ENCODE data around the gene B3GALT4. TPM values are rescaled to one million over a fixed set of nuclear protein-coding genes. Genes with fewer than 3 reads are reported as not detected.

B3GALT4 gene
- total and polyA plus RNA-seq, 2 of the 13 experiments (the other 11 are each of a cell fraction or from before 2014, with no cell fraction given), result 0.04 to 0.27 TPM

DNA sequence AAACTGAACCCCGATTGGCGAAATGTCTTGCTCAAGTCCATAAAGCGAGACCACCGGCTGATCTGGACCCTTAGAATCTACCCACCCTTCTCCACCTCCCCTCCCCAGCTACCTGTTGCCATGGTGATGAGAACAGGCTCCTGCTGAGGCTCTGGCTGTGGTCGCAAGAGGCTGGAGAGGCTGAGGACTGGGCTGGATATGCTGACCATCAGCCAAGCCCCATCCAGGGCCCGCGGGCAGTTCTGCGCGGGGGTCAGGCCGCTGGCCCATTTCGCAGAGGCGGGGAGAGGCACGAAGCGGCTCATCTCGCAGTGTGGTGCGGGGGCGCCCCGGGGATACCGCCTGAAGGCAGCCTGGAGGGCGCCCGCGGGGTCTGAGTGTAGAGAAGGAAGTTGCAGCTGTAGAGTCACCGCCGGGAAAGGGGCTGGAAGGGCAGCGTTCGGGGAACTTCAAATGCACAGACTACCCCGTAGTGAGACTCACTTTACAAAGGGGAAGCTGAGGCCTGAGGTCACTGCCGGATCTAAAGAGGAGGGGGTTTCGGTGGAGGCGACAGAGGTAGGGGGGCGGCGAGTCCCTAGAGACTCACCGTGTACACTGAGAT lies 36.3 kb downstream of the B3GALT4 start (continued):
- TF ChIP-seq, protein P1, sequence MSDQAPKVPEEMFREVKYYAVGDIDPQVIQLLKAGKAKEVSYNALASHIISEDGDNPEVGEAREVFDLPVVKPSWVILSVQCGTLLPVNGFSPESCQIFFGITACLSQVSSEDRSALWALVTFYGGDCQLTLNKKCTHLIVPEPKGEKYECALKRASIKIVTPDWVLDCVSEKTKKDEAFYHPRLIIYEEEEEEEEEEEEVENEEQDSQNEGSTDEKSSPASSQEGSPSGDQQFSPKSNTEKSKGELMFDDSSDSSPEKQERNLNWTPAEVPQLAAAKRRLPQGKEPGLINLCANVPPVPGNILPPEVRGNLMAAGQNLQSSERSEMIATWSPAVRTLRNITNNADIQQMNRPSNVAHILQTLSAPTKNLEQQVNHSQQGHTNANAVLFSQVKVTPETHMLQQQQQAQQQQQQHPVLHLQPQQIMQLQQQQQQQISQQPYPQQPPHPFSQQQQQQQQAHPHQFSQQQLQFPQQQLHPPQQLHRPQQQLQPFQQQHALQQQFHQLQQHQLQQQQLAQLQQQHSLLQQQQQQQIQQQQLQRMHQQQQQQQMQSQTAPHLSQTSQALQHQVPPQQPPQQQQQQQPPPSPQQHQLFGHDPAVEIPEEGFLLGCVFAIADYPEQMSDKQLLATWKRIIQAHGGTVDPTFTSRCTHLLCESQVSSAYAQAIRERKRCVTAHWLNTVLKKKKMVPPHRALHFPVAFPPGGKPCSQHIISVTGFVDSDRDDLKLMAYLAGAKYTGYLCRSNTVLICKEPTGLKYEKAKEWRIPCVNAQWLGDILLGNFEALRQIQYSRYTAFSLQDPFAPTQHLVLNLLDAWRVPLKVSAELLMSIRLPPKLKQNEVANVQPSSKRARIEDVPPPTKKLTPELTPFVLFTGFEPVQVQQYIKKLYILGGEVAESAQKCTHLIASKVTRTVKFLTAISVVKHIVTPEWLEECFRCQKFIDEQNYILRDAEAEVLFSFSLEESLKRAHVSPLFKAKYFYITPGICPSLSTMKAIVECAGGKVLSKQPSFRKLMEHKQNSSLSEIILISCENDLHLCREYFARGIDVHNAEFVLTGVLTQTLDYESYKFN (CRISPR knock-in tag; conservative IDR thresholded peaks at IDR 0.05), result 0 out of 2 replicates have a peak, but pooled peaks have one; percentile 8
- TF ChIP-seq, protein P2, sequence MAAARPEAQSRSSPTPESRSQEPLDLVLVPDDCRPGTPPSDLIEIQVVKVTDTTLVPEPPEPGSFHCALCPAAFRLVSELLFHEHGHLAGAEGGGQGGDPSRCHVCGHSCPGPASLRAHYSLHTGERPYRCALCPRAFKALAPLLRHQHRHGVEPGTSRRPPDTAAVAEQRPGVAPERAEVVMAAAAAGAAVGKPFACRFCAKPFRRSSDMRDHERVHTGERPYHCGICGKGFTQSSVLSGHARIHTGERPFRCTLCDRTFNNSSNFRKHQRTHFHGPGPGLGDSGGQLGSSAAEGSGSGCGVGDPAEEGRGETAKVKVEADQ (CRISPR knock-in tag; IDR thresholded peaks at IDR 0.05; ENCODE audit: borderline replicate concordance), result peak; percentile 79; the same call in 1 of the 2 replicates
- no peak for TF ChIP-seq ZNF670 (CRISPR knock-in tag; IDR thresholded peaks at IDR 0.05; ENCODE audit: borderline replicate concordance)
- TF ChIP-seq ZNF713 (CRISPR knock-in tag; IDR thresholded peaks at IDR 0.05), result peak; percentile 72
- 0 out of 2 replicates have a peak, but pooled peaks have one; percentile 0 for TF ChIP-seq FOXO1 (CRISPR knock-in tag; IDR thresholded peaks at IDR 0.05)
- TF ChIP-seq, protein P3, sequence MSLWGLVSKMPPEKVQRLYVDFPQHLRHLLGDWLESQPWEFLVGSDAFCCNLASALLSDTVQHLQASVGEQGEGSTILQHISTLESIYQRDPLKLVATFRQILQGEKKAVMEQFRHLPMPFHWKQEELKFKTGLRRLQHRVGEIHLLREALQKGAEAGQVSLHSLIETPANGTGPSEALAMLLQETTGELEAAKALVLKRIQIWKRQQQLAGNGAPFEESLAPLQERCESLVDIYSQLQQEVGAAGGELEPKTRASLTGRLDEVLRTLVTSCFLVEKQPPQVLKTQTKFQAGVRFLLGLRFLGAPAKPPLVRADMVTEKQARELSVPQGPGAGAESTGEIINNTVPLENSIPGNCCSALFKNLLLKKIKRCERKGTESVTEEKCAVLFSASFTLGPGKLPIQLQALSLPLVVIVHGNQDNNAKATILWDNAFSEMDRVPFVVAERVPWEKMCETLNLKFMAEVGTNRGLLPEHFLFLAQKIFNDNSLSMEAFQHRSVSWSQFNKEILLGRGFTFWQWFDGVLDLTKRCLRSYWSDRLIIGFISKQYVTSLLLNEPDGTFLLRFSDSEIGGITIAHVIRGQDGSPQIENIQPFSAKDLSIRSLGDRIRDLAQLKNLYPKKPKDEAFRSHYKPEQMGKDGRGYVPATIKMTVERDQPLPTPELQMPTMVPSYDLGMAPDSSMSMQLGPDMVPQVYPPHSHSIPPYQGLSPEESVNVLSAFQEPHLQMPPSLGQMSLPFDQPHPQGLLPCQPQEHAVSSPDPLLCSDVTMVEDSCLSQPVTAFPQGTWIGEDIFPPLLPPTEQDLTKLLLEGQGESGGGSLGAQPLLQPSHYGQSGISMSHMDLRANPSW (CRISPR knock-in tag; IDR thresholded peaks at IDR 0.05; ENCODE audit: borderline replicate concordance), result 0 out of 2 replicates have a peak, but pooled peaks have one; percentile 49
- TF ChIP-seq, protein P4, sequence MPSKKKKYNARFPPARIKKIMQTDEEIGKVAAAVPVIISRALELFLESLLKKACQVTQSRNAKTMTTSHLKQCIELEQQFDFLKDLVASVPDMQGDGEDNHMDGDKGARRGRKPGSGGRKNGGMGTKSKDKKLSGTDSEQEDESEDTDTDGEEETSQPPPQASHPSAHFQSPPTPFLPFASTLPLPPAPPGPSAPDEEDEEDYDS (CRISPR knock-in tag; IDR thresholded peaks at IDR 0.05), result no peak
- TF ChIP-seq, protein P5, sequence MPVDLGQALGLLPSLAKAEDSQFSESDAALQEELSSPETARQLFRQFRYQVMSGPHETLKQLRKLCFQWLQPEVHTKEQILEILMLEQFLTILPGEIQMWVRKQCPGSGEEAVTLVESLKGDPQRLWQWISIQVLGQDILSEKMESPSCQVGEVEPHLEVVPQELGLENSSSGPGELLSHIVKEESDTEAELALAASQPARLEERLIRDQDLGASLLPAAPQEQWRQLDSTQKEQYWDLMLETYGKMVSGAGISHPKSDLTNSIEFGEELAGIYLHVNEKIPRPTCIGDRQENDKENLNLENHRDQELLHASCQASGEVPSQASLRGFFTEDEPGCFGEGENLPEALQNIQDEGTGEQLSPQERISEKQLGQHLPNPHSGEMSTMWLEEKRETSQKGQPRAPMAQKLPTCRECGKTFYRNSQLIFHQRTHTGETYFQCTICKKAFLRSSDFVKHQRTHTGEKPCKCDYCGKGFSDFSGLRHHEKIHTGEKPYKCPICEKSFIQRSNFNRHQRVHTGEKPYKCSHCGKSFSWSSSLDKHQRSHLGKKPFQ (CRISPR knock-in tag; IDR thresholded peaks at IDR 0.05; ENCODE audit: insufficient replicate concordance), result peak; percentile 18
- TF ChIP-seq ZNF883 (CRISPR knock-in tag; IDR thresholded peaks at IDR 0.05; ENCODE audit: not compliant biosample characterization), result peak; percentile 18
- peak; percentile 82 for TF ChIP-seq ZNF629 (CRISPR knock-in tag; conservative IDR thresholded peaks at IDR 0.05)
- TF ChIP-seq, protein P6, sequence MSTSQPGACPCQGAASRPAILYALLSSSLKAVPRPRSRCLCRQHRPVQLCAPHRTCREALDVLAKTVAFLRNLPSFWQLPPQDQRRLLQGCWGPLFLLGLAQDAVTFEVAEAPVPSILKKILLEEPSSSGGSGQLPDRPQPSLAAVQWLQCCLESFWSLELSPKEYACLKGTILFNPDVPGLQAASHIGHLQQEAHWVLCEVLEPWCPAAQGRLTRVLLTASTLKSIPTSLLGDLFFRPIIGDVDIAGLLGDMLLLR (CRISPR knock-in tag; IDR thresholded peaks at IDR 0.05), result peak; percentile 65; the same call in 1 of the 2 replicates
- 0 out of 2 replicates have a peak, but pooled peaks have one; percentile 2 for TF ChIP-seq ZNF552 (CRISPR knock-in tag; IDR thresholded peaks at IDR 0.05; ENCODE audit: borderline replicate concordance)
- TF ChIP-seq ZNF333 (CRISPR knock-in tag; IDR thresholded peaks at IDR 0.05; ENCODE audit: borderline replicate concordance), result peak; percentile 67; the same call in 1 of the 2 replicates
- no peak for TF ChIP-seq ZNF530 (CRISPR knock-in tag; IDR thresholded peaks at IDR 0.05; ENCODE audit: low read depth)
- TF ChIP-seq SNAPC2 (CRISPR knock-in tag; IDR thresholded peaks at IDR 0.05), result peak; percentile 63; the same call in 1 of the 2 replicates
- TF ChIP-seq ESRRA (CRISPR knock-in tag; IDR thresholded peaks at IDR 0.05; ENCODE audit: low read depth), result 0 out of 2 replicates have a peak, but pooled peaks have one; percentile 11
- peak; percentile 62 for TF ChIP-seq RFX1 (IDR thresholded peaks at IDR 0.05)
- no peak for TF ChIP-seq MEIS2 (CRISPR knock-in tag; IDR thresholded peaks at IDR 0.05)
- TF ChIP-seq NFATC3 (CRISPR knock-in tag; IDR thresholded peaks at IDR 0.05), result 0 out of 2 replicates have a peak, but pooled peaks have one; percentile 39
